ENCODE data around the gene EXOC6B. TPM values are rescaled to one million over a fixed set of nuclear protein-coding genes. Genes with fewer than 3 reads are reported as not detected.
A peak's percentile ranks its signal among the peaks of the same experiment; 100 is the strongest.
"Not testable (repeated sequence)": the region's sequence is repeated elsewhere in the genome, so short reads cannot be mapped to it uniquely, and the experiment has no call there.

The EXOC6B gene
- total RNA-seq, 1 donor from 2014 or later = 7.7 TPM

DNA sequence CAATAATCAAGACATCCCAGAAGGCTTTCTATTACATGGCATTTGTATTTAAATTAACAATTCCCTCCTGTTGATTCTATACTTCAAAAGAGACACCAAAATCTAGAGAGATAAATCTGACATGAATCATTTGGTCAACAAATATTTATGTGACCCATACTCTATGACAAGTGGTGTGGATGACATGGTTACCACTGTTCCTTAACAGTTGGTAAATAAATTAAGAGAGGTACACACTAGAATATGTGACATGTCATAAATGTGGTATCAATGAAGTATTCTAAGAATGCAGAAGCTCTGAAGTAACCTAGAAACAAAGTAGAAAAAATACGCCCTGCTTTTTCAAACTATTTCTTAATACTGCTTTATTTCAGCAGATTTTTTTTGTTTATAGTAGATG is 255.4 kb downstream of the EXOC6B start:
- no peak overlapping the region for H3K4me3 ChIP-seq (ENCODE audit: low read depth, low read length)
- no peak for DNase-seq (ENCODE audit: low read depth)
- TF ChIP-seq, protein P1, sequence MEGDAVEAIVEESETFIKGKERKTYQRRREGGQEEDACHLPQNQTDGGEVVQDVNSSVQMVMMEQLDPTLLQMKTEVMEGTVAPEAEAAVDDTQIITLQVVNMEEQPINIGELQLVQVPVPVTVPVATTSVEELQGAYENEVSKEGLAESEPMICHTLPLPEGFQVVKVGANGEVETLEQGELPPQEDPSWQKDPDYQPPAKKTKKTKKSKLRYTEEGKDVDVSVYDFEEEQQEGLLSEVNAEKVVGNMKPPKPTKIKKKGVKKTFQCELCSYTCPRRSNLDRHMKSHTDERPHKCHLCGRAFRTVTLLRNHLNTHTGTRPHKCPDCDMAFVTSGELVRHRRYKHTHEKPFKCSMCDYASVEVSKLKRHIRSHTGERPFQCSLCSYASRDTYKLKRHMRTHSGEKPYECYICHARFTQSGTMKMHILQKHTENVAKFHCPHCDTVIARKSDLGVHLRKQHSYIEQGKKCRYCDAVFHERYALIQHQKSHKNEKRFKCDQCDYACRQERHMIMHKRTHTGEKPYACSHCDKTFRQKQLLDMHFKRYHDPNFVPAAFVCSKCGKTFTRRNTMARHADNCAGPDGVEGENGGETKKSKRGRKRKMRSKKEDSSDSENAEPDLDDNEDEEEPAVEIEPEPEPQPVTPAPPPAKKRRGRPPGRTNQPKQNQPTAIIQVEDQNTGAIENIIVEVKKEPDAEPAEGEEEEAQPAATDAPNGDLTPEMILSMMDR (conservative IDR thresholded peaks at IDR 0.05; ENCODE audit: low read depth, low read length) = no peak

DNA sequence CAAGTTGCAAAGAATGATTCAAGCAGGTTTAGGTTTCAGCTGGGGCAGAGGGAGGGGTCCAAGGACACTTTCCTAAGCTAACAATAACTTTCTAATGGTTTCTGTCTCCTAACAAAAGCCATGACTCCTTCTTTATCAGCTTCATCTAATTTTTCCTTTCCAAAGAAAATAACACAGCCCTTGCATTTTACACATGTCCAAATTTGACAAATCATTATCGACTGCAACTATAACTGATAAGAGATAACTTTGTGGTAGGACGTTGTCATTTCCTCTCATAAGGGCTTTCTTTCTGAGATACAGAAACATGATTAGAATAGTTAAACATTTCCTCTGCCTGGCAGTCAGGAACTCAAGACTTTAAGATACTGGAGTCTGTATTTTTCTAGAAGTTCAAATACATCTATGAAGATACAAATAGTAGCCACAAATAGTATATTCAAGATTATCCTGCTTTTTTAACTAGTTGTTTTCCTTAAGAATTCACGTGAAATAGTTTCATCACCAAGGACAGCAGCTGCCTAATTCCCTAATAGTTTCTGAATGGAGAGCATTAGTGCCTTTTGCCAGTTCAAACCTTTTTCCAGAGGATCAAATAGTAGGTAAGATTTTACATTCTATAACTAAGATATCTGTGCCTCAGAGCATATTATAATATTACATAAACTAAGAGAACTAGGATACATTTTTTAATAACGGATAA is 263.2 kb downstream of the EXOC6B start:
- H3K4me3 ChIP-seq (ENCODE audit: low read depth, low read length) = no peak overlapping the region
- TF ChIP-seq, protein P1 (conservative IDR thresholded peaks at IDR 0.05; ENCODE audit: low read depth, low read length) = no peak
- DNase-seq (ENCODE audit: low read depth) = no peak

DNA sequence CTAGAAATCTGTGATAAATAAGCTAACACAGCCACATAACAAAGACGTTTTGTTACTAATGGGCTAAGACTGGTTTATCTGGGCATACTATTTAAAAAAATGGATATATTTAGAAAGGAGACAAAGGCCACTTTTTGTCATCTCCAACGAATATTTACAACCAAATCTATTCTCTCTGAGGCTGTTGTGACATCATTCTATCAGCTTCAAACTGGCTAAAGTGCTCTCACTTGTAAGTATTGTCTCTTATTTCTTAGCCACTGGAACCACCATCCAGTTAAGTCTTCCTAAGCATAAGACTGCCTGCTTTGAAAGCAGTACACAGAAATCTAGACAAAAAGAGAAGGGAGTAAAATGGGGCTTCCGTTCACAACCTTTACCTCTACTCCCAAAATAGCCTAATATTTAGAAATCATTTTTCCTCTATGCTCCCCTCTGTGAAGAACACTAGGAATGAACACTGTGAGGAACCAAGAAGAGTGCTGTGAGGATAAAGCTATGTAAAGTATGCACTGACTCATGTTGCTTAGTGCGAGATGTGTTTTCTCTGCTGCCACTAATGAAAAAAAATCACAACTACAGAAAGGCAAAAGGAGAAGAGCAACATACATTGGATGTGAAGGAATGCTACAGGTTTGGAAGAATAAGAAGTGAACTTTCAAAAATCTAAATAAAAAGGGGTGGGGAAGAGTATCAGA is 264.1 kb downstream of the EXOC6B start:
- DNase-seq (ENCODE audit: low read depth) = peak; percentile 10
- no peak overlapping the region for H3K4me3 ChIP-seq (ENCODE audit: low read depth, low read length)
- TF ChIP-seq, protein P1 (conservative IDR thresholded peaks at IDR 0.05; ENCODE audit: low read depth, low read length) = no peak

DNA sequence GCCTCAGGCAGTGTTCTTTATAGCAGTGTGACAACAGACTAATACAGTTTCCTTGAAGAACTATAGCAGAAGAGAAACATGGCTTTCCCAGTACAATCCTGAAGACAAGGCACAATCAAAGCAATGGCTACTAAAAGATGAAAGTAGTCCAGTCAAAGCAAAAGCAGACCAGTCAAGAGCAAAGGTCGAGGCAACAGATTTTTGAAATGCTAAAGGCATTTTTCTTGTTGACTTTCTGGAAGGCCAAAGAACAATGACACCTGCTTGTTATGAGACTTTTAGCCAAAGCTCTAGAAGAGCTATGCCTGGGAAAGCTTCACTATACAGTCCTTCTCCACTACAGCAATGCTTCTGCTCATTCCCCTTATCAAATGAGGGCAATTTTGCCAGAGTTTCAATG is 269.9 kb downstream of the EXOC6B start:
- TF ChIP-seq, protein P1 (conservative IDR thresholded peaks at IDR 0.05; ENCODE audit: low read depth, low read length) = no peak
- no peak overlapping the region for H3K4me3 ChIP-seq (ENCODE audit: low read depth, low read length)
- no peak for DNase-seq (ENCODE audit: low read depth)

DNA sequence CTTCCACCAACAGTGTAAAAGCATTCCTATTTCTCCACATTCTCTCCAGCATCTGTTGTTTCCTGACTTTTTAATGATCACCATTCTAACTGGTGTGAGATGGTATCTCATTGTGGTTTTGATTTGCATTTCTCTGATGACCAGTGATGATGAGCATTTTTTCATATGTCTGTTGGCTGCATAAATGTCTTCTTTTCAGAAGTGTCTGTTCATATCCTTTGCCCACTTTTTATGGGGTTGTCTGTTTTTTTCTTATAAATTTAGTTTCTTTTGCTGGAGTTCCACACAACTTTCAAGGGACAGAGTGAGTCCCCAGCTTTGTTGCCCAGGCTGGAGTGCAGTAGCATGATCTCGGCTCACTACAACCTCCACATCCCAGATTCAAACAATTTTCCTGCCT is 270.5 kb downstream of the EXOC6B start:
- DNase-seq (ENCODE audit: low read depth); H3K4me3 ChIP-seq (ENCODE audit: low read depth, low read length): not testable (repeated sequence)

DNA sequence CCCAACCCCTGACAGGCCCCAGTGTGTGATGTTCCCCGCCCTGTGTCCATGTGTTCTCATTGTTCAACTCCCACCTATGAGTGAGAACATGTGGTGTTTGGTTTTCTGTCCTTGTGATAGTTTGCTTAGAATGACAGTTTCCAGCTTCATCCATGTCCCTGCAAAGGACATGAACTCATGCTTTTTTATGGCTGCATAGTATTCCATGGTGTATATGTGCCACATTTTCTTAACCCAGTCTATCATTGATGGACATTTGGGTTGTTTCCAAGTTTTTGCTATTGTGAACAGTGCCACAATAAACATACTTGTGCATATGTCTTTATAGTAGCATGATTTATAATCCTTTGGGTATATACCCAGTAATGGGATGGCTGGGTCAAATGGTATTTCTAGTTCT is 270.9 kb downstream of the EXOC6B start:
- not testable (repeated sequence) for H3K4me3 ChIP-seq (ENCODE audit: low read depth, low read length); DNase-seq (ENCODE audit: low read depth)

DNA sequence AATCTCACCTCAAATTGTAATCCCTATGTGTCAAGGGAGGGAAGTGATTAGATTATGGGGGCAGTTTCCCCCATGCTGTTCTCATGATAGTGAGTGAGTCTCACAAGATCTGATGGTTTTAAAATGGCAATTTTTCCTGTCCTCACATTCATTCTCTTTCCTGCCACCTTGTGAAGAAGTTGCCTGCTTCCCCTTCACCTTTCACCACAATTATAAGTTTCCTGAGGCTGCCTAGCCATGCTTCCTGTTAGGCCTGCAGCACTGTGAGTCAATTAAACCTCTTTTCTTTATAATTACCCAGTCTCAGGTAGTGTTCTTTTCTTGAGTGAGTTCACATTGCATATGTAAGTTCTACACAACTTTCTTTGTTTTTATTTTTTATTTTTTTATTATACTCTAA is 271.5 kb downstream of the EXOC6B start:
- no peak for DNase-seq (ENCODE audit: low read depth)
- TF ChIP-seq, protein P1 (conservative IDR thresholded peaks at IDR 0.05; ENCODE audit: low read depth, low read length) = no peak
- no peak overlapping the region for H3K4me3 ChIP-seq (ENCODE audit: low read depth, low read length)

Measured in epithelial cell of proximal tubule (primary cell).